ENCODE measurements around the gene MRPS10.

MRPS10 gene

DNA sequence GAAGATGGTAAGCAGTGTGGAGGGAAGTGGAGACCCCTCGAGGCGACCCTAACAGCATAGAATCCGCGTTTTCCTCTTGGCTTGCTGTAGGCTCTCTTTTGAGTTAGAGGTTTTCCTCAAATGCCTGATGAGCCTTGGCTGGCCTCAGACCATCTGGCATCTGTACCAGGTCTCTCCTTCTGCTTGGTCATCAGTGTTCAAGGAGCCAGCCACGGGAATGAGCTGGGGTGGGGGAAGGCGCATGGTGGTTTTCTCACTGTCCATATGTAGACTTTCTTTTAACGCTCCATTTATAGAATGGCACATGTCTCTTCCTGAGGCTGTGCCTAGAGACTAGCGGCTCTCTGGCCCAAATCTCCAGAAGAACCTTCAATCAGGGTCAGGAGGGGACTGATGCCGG, 52.6 kb downstream of the MRPS10 start:
- no peaks in the 10 kb centered on the region for H3K4me1 ChIP-seq
- DNase-seq, result no peak
- TF ChIP-seq, protein P1, sequence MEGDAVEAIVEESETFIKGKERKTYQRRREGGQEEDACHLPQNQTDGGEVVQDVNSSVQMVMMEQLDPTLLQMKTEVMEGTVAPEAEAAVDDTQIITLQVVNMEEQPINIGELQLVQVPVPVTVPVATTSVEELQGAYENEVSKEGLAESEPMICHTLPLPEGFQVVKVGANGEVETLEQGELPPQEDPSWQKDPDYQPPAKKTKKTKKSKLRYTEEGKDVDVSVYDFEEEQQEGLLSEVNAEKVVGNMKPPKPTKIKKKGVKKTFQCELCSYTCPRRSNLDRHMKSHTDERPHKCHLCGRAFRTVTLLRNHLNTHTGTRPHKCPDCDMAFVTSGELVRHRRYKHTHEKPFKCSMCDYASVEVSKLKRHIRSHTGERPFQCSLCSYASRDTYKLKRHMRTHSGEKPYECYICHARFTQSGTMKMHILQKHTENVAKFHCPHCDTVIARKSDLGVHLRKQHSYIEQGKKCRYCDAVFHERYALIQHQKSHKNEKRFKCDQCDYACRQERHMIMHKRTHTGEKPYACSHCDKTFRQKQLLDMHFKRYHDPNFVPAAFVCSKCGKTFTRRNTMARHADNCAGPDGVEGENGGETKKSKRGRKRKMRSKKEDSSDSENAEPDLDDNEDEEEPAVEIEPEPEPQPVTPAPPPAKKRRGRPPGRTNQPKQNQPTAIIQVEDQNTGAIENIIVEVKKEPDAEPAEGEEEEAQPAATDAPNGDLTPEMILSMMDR (IDR thresholded peaks at IDR 0.05), result no peak
- H3K4me3 ChIP-seq, result no peak overlapping the region
- intact Hi-C loops (cut with DNase I; ENCODE audit: low total_unique reads), result loop anchor here (5.0 kb wide), 1 partner anchor 93 kb away; no protein-coding TSS in a partner anchor
- no peaks in the 10 kb centered on the region for H3K36me3 ChIP-seq
- no peak overlapping the region for H3K27ac ChIP-seq
- H3K27me3 ChIP-seq, result peaks cover 0 to 26% of the 10 kb centered on the region in 2 donors
- H3K9me3 ChIP-seq, result no peaks in the 10 kb centered on the region

DNA sequence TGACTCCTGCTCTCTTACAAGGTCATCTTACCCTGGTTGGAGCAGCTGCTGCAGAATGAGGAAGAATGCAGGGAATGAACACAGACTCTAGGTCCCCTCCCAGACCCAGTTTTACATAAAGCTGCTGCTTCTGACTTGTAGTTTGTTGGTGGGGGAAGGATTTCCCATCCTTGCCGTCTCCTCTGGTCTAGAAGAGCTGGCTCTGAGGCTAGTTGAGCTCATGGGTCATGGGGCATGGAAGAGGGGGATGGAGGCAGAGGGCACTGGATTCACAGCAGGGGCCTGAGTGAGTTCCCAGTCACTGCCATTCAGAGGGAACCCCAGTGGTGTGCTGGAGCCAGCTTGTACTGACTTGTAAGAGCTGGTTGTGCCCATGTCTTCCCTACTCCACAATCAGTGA, 53.7 kb downstream of the MRPS10 start:
- Histone ChIP-seq H3K4me1 (no peaks in the 10 kb centered on the region), H3K27ac (no peak overlapping the region), H3K9me3 (no peaks in the 10 kb centered on the region), H3K27me3 (peaks cover 0 to 27% of the 10 kb centered on the region in 2 donors), H3K4me3 (no peak overlapping the region), H3K36me3 (no peaks in the 10 kb centered on the region)
- TF ChIP-seq, protein P1 (IDR thresholded peaks at IDR 0.05), result no peak
- no peak for DNase-seq
- intact Hi-C loops (cut with DNase I; ENCODE audit: low total_unique reads), result no loop called here

DNA sequence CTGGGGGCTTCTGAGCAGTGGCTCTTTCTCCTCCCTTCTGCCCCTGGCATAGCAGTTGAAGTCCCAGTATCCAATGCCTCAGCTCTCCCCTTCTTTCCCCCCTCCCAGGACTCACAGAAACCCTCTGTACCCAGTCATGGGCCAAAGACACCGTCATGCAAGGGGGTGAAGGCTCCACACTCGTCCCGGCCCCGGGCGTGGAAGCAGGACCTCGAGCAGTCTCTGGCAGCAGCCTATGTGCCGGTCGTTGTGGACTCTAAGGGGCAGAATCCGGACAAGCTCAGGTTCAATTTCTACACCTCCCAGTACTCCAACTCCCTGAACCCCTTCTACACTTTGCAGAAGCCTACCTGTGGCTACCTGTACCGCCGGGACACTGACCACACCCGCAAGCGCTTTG, 54.8 kb downstream of the MRPS10 start:
- H3K27me3 ChIP-seq, result peaks cover 0 to 38% of the 10 kb centered on the region in 2 donors
- no peak for DNase-seq
- H3K27ac ChIP-seq, result no peak overlapping the region
- H3K4me3 ChIP-seq, result no peak overlapping the region
- intact Hi-C loops (cut with DNase I; ENCODE audit: low total_unique reads), result no loop called here
- no peaks in the 10 kb centered on the region for H3K9me3 ChIP-seq
- H3K36me3 ChIP-seq, result no peaks in the 10 kb centered on the region
- TF ChIP-seq, protein P1 (IDR thresholded peaks at IDR 0.05), result no peak
- H3K4me1 ChIP-seq, result no peaks in the 10 kb centered on the region

DNA sequence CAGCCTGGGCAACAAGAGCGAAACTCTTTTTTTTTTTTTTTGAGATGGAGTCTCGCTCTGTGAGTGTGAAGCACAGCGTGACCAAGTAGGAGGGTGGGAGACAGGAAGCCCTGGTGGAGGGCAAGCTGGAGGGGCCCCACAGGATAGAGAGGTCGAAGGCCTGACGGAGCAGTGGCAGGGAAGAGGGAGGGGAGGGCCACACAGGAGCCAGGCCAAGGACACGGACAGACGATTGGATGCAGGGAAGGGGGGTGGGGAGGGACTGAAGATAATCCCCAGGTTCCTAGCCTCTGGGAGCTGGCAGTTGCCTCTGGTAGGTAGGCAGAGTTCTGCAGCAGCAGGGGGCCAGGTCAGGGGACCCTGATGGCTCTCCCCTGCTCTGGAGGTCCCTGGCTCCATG, 55.3 kb downstream of the MRPS10 start:
- TF ChIP-seq, protein P1 (IDR thresholded peaks at IDR 0.05), result no peak
- Histone ChIP-seq H3K27ac (no peak overlapping the region), H3K9me3 (no peaks in the 10 kb centered on the region), H3K4me1 (no peaks in the 10 kb centered on the region), H3K27me3 (peaks cover 0 to 39% of the 10 kb centered on the region in 2 donors), H3K4me3 (no peak overlapping the region), H3K36me3 (no peaks in the 10 kb centered on the region)
- intact Hi-C loops (cut with DNase I; ENCODE audit: low total_unique reads), result no loop called here
- DNase-seq, result no peak

DNA sequence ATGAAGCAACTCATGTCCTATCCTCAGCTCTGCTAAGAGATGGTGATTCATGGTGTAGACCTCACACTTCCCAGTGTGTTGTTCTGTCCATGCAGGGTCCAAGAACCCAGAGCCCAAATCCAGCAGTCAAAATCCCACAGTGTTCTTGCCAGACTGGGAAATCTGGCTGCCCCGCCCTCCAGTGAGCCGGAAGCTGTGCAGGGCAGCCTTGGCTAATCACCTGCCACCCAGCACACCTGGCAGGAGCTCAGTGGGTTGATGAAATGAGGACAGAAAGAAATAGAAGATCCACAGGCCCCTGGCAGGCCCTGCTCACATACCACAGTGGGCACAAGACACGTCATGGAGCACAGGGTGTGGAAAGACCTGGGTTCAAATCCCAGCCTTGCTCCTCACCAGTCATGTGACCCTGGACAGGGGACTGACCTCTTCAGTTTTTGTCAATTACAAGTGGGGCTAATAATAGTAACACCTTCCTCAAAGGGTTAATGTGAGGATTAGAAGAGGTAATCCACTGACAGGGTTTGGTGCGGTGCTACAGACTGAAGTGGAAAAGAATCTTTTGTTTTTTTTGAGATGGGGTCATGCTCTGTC, 58.1 kb downstream of the MRPS10 start:
- H3K4me1 ChIP-seq, result no peaks in the 10 kb centered on the region
- H3K9me3 ChIP-seq, result no peaks in the 10 kb centered on the region
- H3K36me3 ChIP-seq, result no peaks in the 10 kb centered on the region
- no peak overlapping the region for H3K4me3 ChIP-seq
- DNase-seq, result no peak
- TF ChIP-seq, protein P1 (IDR thresholded peaks at IDR 0.05), result no peak
- intact Hi-C loops (cut with DNase I; ENCODE audit: low total_unique reads), result no loop called here
- no peak overlapping the region for H3K27ac ChIP-seq
- H3K27me3 ChIP-seq, result peaks cover 0 to 37% of the 10 kb centered on the region in 2 donors

DNA sequence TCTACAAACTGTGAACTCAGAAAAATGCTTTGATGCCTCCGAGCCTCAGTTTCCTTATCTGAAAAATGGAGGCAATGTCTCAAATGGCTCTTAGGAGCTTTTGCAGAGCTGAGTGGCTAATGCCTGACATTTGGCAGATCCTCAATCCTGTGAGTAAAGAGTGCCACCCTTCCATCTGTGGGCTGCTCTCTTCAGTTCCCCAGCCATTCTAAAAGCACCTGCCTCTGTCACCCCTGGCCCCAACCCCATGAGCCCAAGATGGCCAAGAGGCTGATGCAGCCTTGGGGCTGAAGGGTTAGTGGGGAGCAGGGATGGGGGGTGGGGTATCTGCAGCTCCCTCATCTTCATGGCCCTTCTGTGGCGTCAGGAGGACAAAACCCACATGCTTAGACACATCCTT, 59.0 kb downstream of the MRPS10 start:
- Histone ChIP-seq H3K9me3 (no peaks in the 10 kb centered on the region), H3K27ac (no peak overlapping the region), H3K36me3 (no peaks in the 10 kb centered on the region), H3K4me3 (no peak overlapping the region), H3K4me1 (no peaks in the 10 kb centered on the region), H3K27me3 (peaks cover 0 to 37% of the 10 kb centered on the region in 2 donors)
- no peak for DNase-seq
- TF ChIP-seq, protein P1 (IDR thresholded peaks at IDR 0.05), result no peak
- intact Hi-C loops (cut with DNase I; ENCODE audit: low total_unique reads), result no loop called here

All from tibial artery (tissue), 4 donors.